Measurements from ENCODE around the gene KCNQ5. TPM values are rescaled to one million over a fixed set of nuclear protein-coding genes. Genes with fewer than 3 reads are reported as not detected.
A peak's percentile ranks its signal among the peaks of the same experiment; 100 is the strongest.

The KCNQ5 gene
- total RNA-seq, 4 donors from 2014 or later: 0.52 to 0.97 (median 0.59) TPM

- intact Hi-C loops (cut with DNase I; ENCODE audit: low total_unique reads): no loop called here
- no peak for TF ChIP-seq CTCF (IDR thresholded peaks at IDR 0.05)
- TF ChIP-seq POLR2A (IDR thresholded peaks at IDR 0.05): no peak
- no peak for DNase-seq (ENCODE audit: low spot score in 2 of 2)
- 32 to 41% methylated on average over 1 of the region's 1 CpG for WGBS, 2 donors
- no peak overlapping the region for H3K4me3 ChIP-seq (ENCODE audit: low read depth, poor library complexity, severe bottlenecking)
Observed at GRCh38 chr6:72783666-72784065, 161.8 kb downstream of the KCNQ5 start.

- no peak for DNase-seq (ENCODE audit: low spot score in 2 of 2)
- intact Hi-C loops (cut with DNase I; ENCODE audit: low total_unique reads): no loop called here
- 43 to 61% methylated on average over 3 of the region's 3 CpGs for WGBS, 2 donors
- no peak overlapping the region for H3K4me3 ChIP-seq (ENCODE audit: low read depth, poor library complexity, severe bottlenecking)
- TF ChIP-seq POLR2A (IDR thresholded peaks at IDR 0.05) (no peak), CTCF (IDR thresholded peaks at IDR 0.05) (no peak)
Observed at GRCh38 chr6:72784071-72784470, 162.2 kb downstream of the KCNQ5 start.

GRCh38 chr6:72784581-72784980 lies 162.7 kb downstream of the KCNQ5 start:
- no peak for TF ChIP-seq CTCF (IDR thresholded peaks at IDR 0.05)
- TF ChIP-seq POLR2A (IDR thresholded peaks at IDR 0.05): no peak
- 72 to 78% methylated on average over 3 of the region's 3 CpGs for WGBS, 2 donors
- no peak for DNase-seq (ENCODE audit: low spot score in 2 of 2)
- no peak overlapping the region for H3K4me3 ChIP-seq (ENCODE audit: low read depth, poor library complexity, severe bottlenecking)
- intact Hi-C loops (cut with DNase I; ENCODE audit: low total_unique reads): no loop called here

- peak in 1 of 2 donors; percentile 42 for DNase-seq (ENCODE audit: low spot score in 2 of 2)
- WGBS, 2 donors: 38 to 40% methylated on average over 2 of the region's 2 CpGs
- TF ChIP-seq CTCF (IDR thresholded peaks at IDR 0.05) (no peak), POLR2A (IDR thresholded peaks at IDR 0.05) (no peak)
- no peak overlapping the region for H3K4me3 ChIP-seq (ENCODE audit: low read depth, poor library complexity, severe bottlenecking)
- intact Hi-C loops (cut with DNase I; ENCODE audit: low total_unique reads): no loop called here
Observed at GRCh38 chr6:72787391-72788031, 165.6 kb downstream of the KCNQ5 start.

GRCh38 chr6:72788188-72788587 lies 166.3 kb downstream of the KCNQ5 start:
- WGBS, 2 donors: 53 to 55% methylated on average over 1 of the region's 1 CpG
- no peak for DNase-seq (ENCODE audit: low spot score in 2 of 2)
- TF ChIP-seq CTCF (IDR thresholded peaks at IDR 0.05): no peak
- TF ChIP-seq POLR2A (IDR thresholded peaks at IDR 0.05): no peak
- no peak overlapping the region for H3K4me3 ChIP-seq (ENCODE audit: low read depth, poor library complexity, severe bottlenecking)
- intact Hi-C loops (cut with DNase I; ENCODE audit: low total_unique reads): no loop called here

GRCh38 chr6:72789145-72789544 lies 167.3 kb downstream of the KCNQ5 start:
- intact Hi-C loops (cut with DNase I; ENCODE audit: low total_unique reads): no loop called here
- H3K4me3 ChIP-seq (ENCODE audit: low read depth, poor library complexity, severe bottlenecking): no peak overlapping the region
- WGBS, 2 donors: 85 to 89% methylated on average over 4 of the region's 4 CpGs
- TF ChIP-seq POLR2A (IDR thresholded peaks at IDR 0.05): no peak
- TF ChIP-seq CTCF (IDR thresholded peaks at IDR 0.05): no peak
- no peak for DNase-seq (ENCODE audit: low spot score in 2 of 2)
